Lower lobe of right lung (tissue), 2 donors: ENCODE measurements around the gene TMPRSS12. TPM values are rescaled to one million over a fixed set of nuclear protein-coding genes. Genes with fewer than 3 reads are reported as not detected.
"Not testable (repeated sequence)": the region's sequence is repeated elsewhere in the genome, so short reads cannot be mapped to it uniquely, and the experiment has no call there.

Source experiments
- ATAC-seq, 2 donors: fragments of 200-7000 bp; cut with Tn5 transposase; one replicate each; pipeline ENCODE4 v1.9.1; 2020 to 2022; ENCODE audit warnings: mild to moderate bottlenecking in 2 of 2, moderate library complexity in 2 of 2
- DNase-seq: peaks from one replicate; pipeline ENCODE4 v3.0.0-alpha.2; 2020
- H3K27ac ChIP-seq: fragments of 200-600 bp; one replicate; pipeline ENCODE4 v1.8.0; 2022
- H3K27me3 ChIP-seq: fragments of 200-600 bp; one replicate; pipeline ENCODE4 v1.8.0; 2022; ENCODE audit warnings: low read depth
- H3K36me3 ChIP-seq: fragments of 200-600 bp; one replicate; pipeline ENCODE4 v1.8.0; 2022; ENCODE audit warnings: mild to moderate bottlenecking
- H3K4me1 ChIP-seq: fragments of 200-600 bp; one replicate; pipeline ENCODE4 v1.8.0; 2022
- H3K4me3 ChIP-seq: fragments of 200-600 bp; one replicate; pipeline ENCODE4 v1.8.0; 2022; ENCODE audit warnings: mild to moderate bottlenecking
- H3K9me3 ChIP-seq: fragments of 200-600 bp; one replicate; pipeline ENCODE4 v1.8.0; 2022
- CTCF ChIP-seq: fragments of 200-600 bp; IDR thresholded peaks from one replicate; pipeline ENCODE4 v1.8.0; 2022; ENCODE audit warnings: antibody characterized with exemption, mild to moderate bottlenecking
- intact Hi-C: fragments of 100-400 bp; cut with DNase I; formaldehyde crosslinking; loops from one replicate; pipeline ENCODE4 v1.11.0; 2022
- long read RNA-seq: library from polyadenylated mRNA; unstranded; transcript quantifications from one replicate; pipeline ENCODE4 v2.0.0, GENCODE V29; 2021
- total RNA-seq: library from RNA; stranded (reverse); fragmentation: NEBNext Ultra II Directional; extraction: Animal tissue kit (Norgen Biotek cat#: 25700); gene quantifications from one replicate; pipeline ENCODE4 v1.2.1, GENCODE V29; 2021
- donor health status: DM: no; HTN: yes; CAD: no; lungs with severe emphysema.

TMPRSS12 gene
- not detected for total RNA-seq
- long read RNA-seq, partial matches to known transcripts: 0 of 2 reads
- long read RNA-seq, other reads (novel, unspliced or antisense): 2 of 2 reads

GRCh38 chr12:50842637-50843493, at the start of gene TMPRSS12:
TMPRSS12 (plus strand) TSS chr12:50842926; CDS start chr12:50842965, 39 bp downstream.
- TF ChIP-seq CTCF: peak; percentile 13
- intact Hi-C loops: no loop called here
- Histone ChIP-seq H3K4me3 (peak within 1 kb of the TSS; percentile 38), H3K36me3 (no peaks in the 10 kb centered on the region), H3K9me3 (peaks cover 4% of the 10 kb centered on the region), H3K27ac (no peak within 1 kb of the TSS), H3K4me1 (no peaks in the 10 kb centered on the region), H3K27me3 (no peaks in the 10 kb centered on the region)
- DNase-seq: peak; percentile 62
- ATAC-seq: peak; percentile 82 to 85

GRCh38 chr12:50799908-50800307, 42.8 kb upstream of the TMPRSS12 start:
- intact Hi-C loops: no loop called here
- Histone ChIP-seq H3K4me1 (no peaks in the 10 kb centered on the region), H3K27me3 (no peaks in the 10 kb centered on the region), H3K9me3 (peaks cover 11% of the 10 kb centered on the region), H3K36me3 (peaks cover 43% of the 10 kb centered on the region), H3K27ac (no peak overlapping the region), H3K4me3 (no peak overlapping the region)
- no peak for DNase-seq
- no peak for TF ChIP-seq CTCF
- no peak for ATAC-seq

- DNase-seq (no peak), ATAC-seq (no peak)
- H3K4me3 ChIP-seq: no peak overlapping the region
- H3K4me1 ChIP-seq: no peaks in the 10 kb centered on the region
- H3K9me3 ChIP-seq: peaks cover 11% of the 10 kb centered on the region
- intact Hi-C loops: no loop called here
- no peak overlapping the region for H3K27ac ChIP-seq
- H3K36me3 ChIP-seq: peaks cover 20% of the 10 kb centered on the region
- no peak for TF ChIP-seq CTCF
- no peaks in the 10 kb centered on the region for H3K27me3 ChIP-seq
Observed at GRCh38 chr12:50803230-50803875, 39.4 kb upstream of the TMPRSS12 start.

- Histone ChIP-seq H3K9me3 (no peaks in the 10 kb centered on the region), H3K36me3 (peaks cover 31% of the 10 kb centered on the region), H3K4me1 (no peaks in the 10 kb centered on the region), H3K27ac (no peak overlapping the region), H3K4me3 (no peak overlapping the region), H3K27me3 (no peaks in the 10 kb centered on the region)
- intact Hi-C loops: no loop called here
- TF ChIP-seq CTCF: no peak
- DNase-seq: no peak
- no peak for ATAC-seq
Observed at GRCh38 chr12:50806176-50806575, 36.5 kb upstream of the TMPRSS12 start.

GRCh38 chr12:50809131-50809530, 33.6 kb upstream of the TMPRSS12 start:
- H3K4me1 ChIP-seq, DNase-seq, H3K9me3 ChIP-seq, H3K27ac ChIP-seq, ATAC-seq, H3K4me3 ChIP-seq, H3K27me3 ChIP-seq, intact Hi-C loops: not testable (repeated sequence)
- H3K36me3 ChIP-seq: peaks cover 60% of the 10 kb centered on the region

- H3K27ac ChIP-seq, H3K4me1 ChIP-seq, ATAC-seq, intact Hi-C loops, H3K4me3 ChIP-seq, H3K9me3 ChIP-seq, DNase-seq, H3K27me3 ChIP-seq: not testable (repeated sequence)
- H3K36me3 ChIP-seq: peaks cover 99% of the 10 kb centered on the region
Observed at GRCh38 chr12:50814921-50815320, 27.8 kb upstream of the TMPRSS12 start.
